Activated naive CD4-positive, alpha-beta T cell treated with anti-CD3 and anti-CD28 coated beads, Interleukin-2, amount 50 U/mL, for 72 hours (primary cell): ENCODE measurements around the gene CD69. TPM values are rescaled to one million over a fixed set of nuclear protein-coding genes. Genes with fewer than 3 reads are reported as not detected.
"Not testable (repeated sequence)": the region's sequence is repeated elsewhere in the genome, so short reads cannot be mapped to it uniquely, and the experiment has no call there.

ENCODE experiments used
- ATAC-seq, 2 donors: fragments of 150-1000 bp; cut with Tn5 transposase; 2 replicates each; pipeline ENCODE4 v1.10.0; 2021; ENCODE audit warnings: mild to moderate bottlenecking in 2 of 2, moderate library complexity in 2 of 2
- DNase-seq, 2 donors: peaks; one replicate each; pipeline ENCODE4 v3.0.0; 2021 to 2022; ENCODE audit warnings: low spot score in 2 of 2
- H3K27ac Mint-ChIP-seq, 2 donors: one replicate each; pipeline ENCODE4 v1.8.0; 2022; ENCODE audit warnings: mild to moderate bottlenecking in 2 of 2, mixed read lengths in 2 of 2
- H3K36me3 Mint-ChIP-seq, 2 donors: one replicate each; pipeline ENCODE4 v1.8.0; 2022; ENCODE audit warnings: mixed read lengths in 2 of 2
- H3K9me3 Mint-ChIP-seq, 2 donors: one replicate each; pipeline ENCODE4 v1.8.0; 2022; ENCODE audit warnings: mixed read lengths in 2 of 2
- total RNA-seq, 2 donors: library from RNA; stranded (reverse); gene quantifications; one replicate each; pipeline ENCODE4 v1.2.3, GENCODE V29; 2022

CD69 gene
- total RNA-seq, 2 donors from 2014 or later = 72.7 to 91.1 TPM

DNA sequence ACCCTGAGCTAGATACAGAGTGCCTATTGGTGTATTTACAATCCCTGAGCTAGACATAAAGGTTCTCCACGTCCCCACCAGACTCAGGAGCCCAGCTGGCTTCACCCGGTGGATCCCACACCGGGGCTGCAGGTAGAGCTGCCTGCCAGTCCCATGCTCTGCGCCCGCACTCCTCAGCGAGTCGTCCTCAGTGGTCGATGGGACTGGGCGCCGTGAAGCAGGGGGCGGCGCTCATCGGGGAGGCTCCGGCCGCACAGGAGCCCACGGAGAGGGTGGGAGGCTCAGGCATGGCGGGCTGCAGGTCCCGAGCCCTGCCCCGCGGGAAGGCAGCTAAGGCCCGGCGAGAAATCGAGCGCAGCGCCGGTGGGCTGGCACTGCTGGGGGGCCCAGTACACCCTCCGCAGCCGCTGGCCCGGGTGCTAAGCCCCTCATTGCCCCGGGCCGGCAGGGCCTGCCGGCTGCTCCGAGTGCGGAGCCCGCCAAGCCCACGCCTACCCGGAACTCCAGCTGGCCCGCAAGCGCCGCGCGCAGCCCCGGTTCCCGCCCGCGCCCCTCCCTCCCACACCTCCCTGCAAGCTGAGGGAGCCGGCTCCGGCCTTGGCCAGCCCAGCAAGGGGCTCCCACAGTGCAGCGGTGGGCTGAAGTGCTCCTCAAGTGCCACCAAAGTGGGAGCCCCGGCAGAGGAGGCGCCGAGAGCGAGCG, 21.1 kb downstream of the CD69 start:
- H3K27ac Mint-ChIP-seq, H3K9me3 Mint-ChIP-seq, ATAC-seq, DNase-seq: not testable (repeated sequence)
- H3K36me3 Mint-ChIP-seq = peaks cover 0 to 24% of the 10 kb centered on the region in 2 donors

DNA sequence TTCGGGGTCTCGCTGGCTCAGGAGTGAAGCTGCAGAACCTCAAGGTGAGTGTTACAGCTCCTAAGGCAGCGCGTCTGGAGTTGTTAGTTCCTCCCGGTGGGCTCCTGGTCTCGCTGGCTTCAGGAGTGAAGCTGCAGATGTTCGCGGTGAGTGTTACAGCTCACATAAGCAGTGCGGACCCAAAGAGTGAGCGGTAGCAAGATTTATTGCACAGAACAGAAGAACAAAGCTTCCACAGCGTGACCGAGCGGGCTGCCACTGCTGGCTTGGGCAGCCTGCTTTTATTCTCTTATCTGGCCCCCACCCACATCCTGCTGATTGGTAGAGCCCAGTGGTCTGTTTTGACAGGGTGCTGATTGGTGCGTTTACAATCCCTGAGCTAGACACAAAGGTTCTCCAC, 21.8 kb downstream of the CD69 start:
- not testable (repeated sequence) for DNase-seq, H3K9me3 Mint-ChIP-seq, ATAC-seq
- peaks cover 0 to 24% of the 10 kb centered on the region in 2 donors for H3K36me3 Mint-ChIP-seq
- H3K27ac Mint-ChIP-seq = peak overlapping the region in 1 of 2 donors; percentile 17

DNA sequence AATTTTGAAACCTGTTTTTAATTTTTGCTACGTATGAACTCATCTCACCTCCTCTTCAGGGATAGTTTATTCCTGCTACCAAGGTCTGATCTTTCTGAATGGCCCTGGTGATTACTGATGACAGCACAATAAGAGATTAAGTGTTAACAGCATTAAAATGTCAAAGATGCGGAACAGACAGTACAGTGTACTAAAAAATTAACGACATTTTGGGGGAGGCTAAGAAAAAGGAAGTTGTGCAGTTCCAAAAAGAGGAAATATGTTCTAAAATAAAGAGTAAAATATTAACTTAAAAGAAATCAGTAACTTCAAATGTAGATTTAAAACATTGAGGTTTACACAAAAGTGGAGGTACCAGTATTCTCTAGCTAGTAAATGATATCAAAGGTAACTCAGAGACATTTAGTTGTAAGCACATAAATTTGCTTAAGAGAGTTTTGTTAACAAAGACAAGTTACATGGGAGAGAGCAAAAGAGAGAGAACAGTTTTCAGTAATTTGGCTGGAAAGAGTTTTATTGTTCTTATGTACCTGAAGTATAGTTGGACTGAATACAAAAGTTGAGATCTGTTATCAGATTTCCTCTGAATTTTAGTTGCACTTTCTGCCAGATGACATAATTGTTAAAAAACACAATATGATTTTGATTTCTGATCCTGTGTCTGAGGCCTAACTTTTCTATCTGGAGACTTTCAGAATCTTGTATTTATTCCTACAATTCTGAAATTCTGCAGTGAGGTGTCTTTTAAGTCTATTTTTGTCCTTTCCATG, 23.6 kb downstream of the CD69 start:
- DNase-seq = no peak
- no peak for ATAC-seq
- Mint-ChIP-seq H3K36me3 (peaks cover 4 to 24% of the 10 kb centered on the region in 2 donors), H3K27ac (peak overlapping the region; percentile 26 to 31), H3K9me3 (peaks cover 5 to 6% of the 10 kb centered on the region in 2 donors)

DNA sequence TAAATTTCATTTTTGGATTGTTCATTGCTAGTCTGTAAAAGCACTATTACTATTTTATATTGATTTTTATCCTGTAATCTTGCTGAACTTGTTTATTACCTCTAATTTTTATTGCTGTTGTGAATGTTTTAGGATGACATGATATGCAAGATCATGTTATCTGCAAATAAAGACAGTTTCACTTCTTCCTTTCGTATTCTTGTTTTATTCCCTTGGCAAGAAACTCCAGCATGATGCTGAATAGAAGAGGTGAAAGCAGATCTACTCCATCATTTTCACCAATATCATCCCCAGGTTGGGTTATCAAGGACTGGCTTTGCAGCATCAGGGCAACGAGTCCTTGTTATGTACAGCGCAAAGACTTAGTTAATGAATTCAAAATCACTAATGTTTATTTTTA, 25.1 kb downstream of the CD69 start:
- no peak for ATAC-seq
- DNase-seq = no peak
- Mint-ChIP-seq H3K36me3 (peaks cover 4 to 23% of the 10 kb centered on the region in 2 donors), H3K9me3 (peaks cover 2 to 5% of the 10 kb centered on the region in 2 donors), H3K27ac (no peak overlapping the region)

DNA sequence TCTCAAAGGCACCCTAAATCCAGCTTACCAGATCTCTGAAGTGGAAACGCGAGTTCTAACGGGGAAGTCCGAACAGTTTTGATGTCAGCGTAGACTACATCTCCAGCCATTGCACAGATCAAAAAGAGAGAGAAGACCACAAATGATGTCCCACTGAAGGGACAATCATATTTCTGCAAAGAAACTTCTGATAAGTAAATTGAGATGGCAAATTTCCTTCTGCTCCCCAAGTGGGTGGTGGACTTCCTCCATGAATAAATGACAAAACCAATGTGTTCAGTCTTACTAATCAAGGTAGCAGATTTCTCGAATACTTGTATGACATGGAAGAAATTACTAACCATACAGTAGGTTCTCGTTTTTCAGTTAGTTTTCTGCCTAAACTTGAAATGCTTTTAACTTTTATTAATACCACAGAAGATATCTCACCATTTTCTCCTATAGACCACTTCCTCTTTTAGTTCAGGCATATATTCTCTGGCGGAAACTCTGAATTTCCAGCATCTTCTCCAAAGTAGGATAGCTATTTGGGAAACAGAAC, 27.7 kb downstream of the CD69 start, which contains the start of gene CLECL1:
Gene CLECL1 (minus strand): TSS at position 177 of the 541 bp plus-strand sequence.
- Mint-ChIP-seq H3K9me3 (peaks cover 0 to 3% of the 10 kb centered on the region in 2 donors), H3K36me3 (peaks cover 4% of the 10 kb centered on the region in 2 donors), H3K27ac (peak within 1 kb of the TSS; percentile 70 to 91)
- ATAC-seq (peak; percentile 85 to 92), DNase-seq (no peak)

DNA sequence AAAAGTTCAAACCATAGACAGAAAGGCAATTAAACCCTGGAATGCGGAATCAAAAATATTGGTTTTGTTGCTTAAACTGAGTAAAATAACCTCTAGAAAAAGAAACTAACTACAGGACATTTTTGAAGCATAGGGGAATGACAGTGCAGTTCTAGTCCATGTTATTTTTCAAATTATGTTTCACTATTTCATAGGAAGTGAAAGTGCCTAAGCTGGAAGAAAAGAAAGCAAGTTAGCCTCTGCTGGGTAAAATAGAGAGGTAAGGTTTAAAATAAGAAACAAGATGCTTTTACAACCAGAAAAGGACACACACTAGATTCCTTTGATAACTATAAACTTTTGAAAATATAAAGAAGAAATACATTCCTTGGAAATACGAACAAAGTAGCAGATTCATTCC, 28.9 kb downstream of the CD69 start:
- peak overlapping the region; percentile 26 to 68 for H3K27ac Mint-ChIP-seq
- peaks cover 4% of the 10 kb centered on the region in 2 donors for H3K36me3 Mint-ChIP-seq
- DNase-seq = no peak
- ATAC-seq = peak; percentile 28 to 54
- peaks cover 0 to 3% of the 10 kb centered on the region in 2 donors for H3K9me3 Mint-ChIP-seq

DNA sequence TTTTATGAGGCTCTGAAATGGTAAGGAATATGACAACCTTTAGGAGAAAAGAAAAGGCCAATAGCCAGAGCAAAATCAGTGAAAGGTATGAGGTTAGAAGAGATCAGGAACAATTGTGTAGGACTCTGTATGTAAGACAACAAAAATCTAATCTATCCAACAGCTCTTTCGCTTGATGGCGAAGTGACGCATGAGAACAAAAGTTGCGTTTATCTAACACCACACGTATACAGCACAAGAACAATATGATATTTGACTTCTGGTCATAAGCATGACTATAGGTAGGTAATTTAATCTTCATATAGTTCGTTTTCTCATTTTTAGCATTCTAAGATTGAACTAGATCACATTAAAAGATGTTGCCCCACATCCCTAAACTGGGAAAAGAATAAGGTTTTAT, 29.3 kb downstream of the CD69 start:
- peaks cover 4% of the 10 kb centered on the region in 2 donors for H3K36me3 Mint-ChIP-seq
- ATAC-seq (no peak), DNase-seq (no peak)
- H3K9me3 Mint-ChIP-seq = peaks cover 0 to 3% of the 10 kb centered on the region in 2 donors
- peak overlapping the region in 1 of 2 donors; percentile 68 for H3K27ac Mint-ChIP-seq

DNA sequence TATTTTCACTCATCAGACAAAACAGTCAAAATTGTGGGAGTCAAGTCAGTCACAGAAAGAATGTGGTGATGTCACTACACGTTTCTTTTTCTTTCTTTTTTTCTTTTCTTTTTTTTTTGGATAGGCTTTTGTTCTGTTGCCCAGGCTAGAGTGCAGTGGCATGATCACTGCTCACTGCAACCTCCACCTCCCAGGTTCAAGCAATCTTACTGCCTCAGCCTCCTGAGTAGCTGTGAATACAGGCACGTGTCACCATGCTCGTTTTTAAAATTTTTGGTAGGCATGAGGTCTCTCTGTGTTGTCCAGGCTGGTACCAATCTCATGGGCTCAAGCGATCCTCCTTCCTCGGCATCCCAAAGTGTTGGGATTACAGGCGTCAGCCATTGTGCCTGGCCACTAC, 30.1 kb downstream of the CD69 start:
- DNase-seq (no peak), ATAC-seq (no peak)
- Mint-ChIP-seq H3K36me3 (peaks cover 2 to 4% of the 10 kb centered on the region in 2 donors), H3K9me3 (peaks cover 0 to 3% of the 10 kb centered on the region in 2 donors), H3K27ac (no peak overlapping the region)

DNA sequence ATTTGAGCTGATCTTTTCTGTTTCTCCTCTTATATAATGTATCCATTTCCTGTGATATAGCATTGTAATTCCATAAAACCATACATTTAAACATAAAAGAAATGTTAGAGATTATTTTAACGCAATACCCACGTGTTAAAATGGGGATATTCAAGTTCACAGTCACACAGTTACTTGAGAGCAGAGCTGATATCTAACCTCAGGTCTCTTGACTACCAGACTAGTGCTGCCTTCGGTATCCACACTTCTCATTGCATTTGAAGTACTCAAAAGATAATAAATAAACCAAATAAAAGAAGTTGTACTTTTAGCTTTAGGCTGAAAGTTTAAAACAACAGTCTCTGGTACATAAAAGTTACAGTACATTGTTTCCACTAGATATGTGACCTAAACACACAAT, 30.7 kb downstream of the CD69 start:
- H3K27ac Mint-ChIP-seq = no peak overlapping the region
- ATAC-seq (no peak), DNase-seq (no peak)
- H3K36me3 Mint-ChIP-seq = peaks cover 0 to 4% of the 10 kb centered on the region in 2 donors
- H3K9me3 Mint-ChIP-seq = peaks cover 0 to 3% of the 10 kb centered on the region in 2 donors

DNA sequence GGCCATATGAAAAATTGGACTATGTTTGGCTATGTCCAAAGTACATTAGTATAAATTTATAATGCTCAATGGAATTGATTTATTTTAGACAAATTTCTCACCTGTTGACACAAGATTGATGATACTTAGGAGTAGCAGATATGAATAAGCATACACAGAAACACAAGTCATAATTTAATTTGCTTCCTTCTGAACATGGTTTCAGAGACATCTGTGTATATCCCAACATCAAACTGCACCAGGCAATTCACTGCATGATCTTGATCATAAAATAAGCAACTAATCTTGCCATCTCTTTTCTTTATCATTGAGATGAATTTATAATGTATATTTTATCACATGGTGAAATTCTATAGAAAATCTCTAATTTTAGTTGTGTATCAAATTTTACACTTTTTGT, 31.6 kb downstream of the CD69 start:
- Mint-ChIP-seq H3K9me3 (peaks cover 0 to 3% of the 10 kb centered on the region in 2 donors), H3K36me3 (peaks cover 0 to 4% of the 10 kb centered on the region in 2 donors), H3K27ac (no peak overlapping the region)
- DNase-seq (no peak), ATAC-seq (no peak)

DNA sequence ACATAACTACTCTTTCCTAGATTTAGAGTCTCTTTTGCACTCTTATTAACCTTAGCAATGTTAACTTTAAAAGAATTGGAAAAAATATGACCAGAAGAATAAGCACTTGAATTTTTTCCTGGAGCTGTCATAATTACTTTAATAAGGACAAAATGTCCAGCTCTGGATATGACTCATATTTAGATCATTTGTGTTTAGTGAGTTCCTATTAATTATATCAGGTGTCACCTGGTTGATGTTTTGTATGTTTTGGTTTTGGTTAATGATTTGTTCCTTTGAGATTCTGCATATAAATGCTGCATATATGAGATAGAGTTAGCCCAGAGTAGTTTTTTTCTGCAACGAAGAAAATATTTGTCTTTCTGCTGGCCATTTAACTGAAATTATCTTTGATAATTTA, 32.9 kb downstream of the CD69 start:
- peaks cover 0 to 2% of the 10 kb centered on the region in 2 donors for H3K36me3 Mint-ChIP-seq
- no peak for ATAC-seq
- no peak overlapping the region for H3K27ac Mint-ChIP-seq

DNA sequence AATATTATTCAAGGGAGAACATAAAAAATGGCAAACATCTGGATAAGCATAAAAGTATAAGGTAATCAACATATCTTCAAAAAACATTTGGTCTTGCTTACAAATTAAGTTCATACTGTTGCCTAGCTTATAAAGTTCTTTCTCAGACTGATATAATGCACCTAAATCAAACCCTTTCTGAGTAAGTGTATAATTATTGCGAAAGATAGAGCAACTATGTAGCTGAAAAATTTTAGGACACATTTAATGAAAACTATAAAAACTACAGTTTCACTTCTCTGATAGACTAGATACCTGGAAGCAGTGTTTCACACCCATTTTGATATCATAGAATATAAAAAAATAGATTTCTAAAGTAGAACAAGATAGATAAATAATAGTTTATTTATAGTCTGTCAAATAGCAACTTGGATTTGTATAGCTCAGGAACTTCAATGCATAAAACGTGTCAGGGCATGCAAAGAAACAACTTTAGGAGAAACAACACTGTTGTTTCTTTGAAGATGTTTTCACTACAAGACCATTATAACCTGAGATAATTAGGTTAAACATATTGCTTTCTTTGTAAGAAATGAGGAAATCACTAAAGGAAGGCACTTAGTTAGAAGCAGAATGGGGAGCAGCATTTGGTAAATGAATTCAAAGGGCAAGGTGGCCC, 35.4 kb downstream of the CD69 start:
- Mint-ChIP-seq H3K27ac (no peak overlapping the region), H3K36me3 (peaks cover 0 to 11% of the 10 kb centered on the region in 2 donors), H3K9me3 (no peaks in the 10 kb centered on the region)
- DNase-seq (no peak), ATAC-seq (no peak)

More for the DNA sequence above, 32.9 kb downstream of the CD69 start:
- peaks cover 0 to 2% of the 10 kb centered on the region in 2 donors for H3K9me3 Mint-ChIP-seq
- DNase-seq = no peak

DNA sequence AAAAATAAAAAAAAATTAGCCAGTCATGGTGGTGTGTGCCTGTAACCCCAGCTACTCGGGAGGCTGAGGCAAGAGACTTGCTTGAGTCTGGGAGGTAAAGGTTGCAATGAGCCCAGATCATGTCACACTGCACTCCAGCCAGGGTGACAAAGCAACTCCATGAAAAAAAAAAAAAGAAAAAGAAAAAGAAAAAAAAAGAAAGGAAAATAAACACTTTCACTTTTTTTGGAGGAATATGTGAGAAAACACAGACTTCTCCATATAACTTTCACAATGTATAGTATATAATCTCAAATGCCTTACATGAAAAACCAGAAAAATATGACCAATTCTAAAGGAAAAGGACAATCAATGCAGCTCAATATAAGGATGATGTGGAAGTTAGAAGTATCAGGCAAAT, 36.7 kb downstream of the CD69 start:
- H3K36me3 Mint-ChIP-seq = peaks cover 0 to 11% of the 10 kb centered on the region in 2 donors
- no peak overlapping the region for H3K27ac Mint-ChIP-seq
- DNase-seq (no peak), ATAC-seq (no peak)
- no peaks in the 10 kb centered on the region for H3K9me3 Mint-ChIP-seq

DNA sequence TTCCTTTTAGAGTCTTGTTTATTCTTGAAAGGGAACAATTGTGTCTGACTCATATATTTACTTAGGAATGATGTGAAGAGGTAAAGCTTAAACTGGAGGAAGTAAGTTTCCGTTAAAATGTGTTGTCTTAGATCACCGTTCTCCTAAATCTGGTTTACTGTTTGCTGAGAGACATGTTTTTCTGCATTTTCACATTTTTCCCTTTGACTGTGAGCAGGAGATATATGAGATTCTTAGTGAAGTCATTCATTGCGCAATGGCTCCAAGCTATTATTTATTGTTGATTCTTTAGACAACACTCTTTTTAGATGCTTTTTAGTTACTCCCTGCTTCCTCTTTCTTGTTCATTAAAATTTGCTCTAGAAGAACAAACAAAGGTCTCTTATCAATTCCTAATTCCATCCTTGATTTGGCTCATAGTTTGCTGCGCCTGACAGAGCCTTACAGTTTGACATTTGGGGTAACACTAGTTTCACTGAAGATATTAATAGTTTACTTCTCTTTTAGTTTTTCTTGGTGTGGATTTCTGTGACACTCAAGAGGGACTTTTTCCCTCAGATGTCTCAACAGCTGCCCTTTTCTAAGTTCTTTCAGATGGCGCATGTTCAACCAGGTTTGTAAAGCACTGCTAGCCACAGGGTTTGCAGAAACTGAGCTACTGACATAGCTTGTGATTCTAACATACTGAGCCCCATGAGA, 39.2 kb downstream of the CD69 start:
- H3K36me3 Mint-ChIP-seq = peaks cover 0 to 14% of the 10 kb centered on the region in 2 donors
- DNase-seq (no peak), ATAC-seq (no peak)
- H3K27ac Mint-ChIP-seq = no peak overlapping the region
- H3K9me3 Mint-ChIP-seq = no peaks in the 10 kb centered on the region

DNA sequence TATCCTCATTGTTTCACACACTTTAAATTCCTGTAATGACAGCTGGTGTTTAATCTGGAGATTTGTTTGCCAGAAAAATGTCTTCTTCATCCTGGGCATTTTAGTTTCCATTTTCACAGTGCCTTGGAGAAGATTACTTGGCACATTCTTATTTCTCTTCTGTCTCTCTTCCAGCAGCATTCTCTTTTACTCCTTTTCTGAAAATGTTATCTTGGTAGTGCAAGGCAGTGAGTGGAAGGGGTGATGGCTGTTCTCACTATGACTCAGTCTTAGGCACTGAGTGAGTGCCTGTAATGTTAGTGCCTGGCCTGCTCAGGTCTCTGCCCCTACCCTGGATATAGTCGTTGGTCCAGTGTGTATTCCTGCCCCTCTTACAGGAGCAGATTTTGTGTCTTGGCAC, 40.9 kb downstream of the CD69 start:
- H3K27ac Mint-ChIP-seq = no peak overlapping the region
- H3K9me3 Mint-ChIP-seq = peaks cover 0 to 10% of the 10 kb centered on the region in 2 donors
- peaks cover 0 to 18% of the 10 kb centered on the region in 2 donors for H3K36me3 Mint-ChIP-seq
- DNase-seq = no peak
- peak; percentile 89 to 98 for ATAC-seq

DNA sequence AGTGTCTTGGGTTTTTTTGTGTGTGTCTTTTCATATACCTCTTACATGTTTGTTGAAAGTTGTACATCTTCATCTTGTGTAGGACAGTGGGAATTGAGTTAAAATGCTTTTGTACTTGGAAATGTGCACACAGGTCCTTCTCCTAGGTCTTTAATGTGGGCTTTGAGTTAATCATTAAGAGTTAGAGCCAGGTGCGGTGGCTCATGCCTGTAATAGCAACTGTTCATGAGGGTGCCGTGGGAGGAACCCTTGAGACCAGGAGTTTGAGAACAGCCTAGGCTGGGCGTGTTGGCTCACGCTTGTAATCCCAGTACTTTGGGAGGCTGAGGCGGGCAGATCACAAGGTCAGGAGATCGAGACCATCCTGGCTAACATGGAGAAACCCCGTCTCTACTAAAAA, 41.7 kb downstream of the CD69 start:
- Mint-ChIP-seq H3K9me3 (peaks cover 0 to 10% of the 10 kb centered on the region in 2 donors), H3K27ac (no peak overlapping the region), H3K36me3 (peaks cover 0 to 18% of the 10 kb centered on the region in 2 donors)
- no peak for ATAC-seq
- DNase-seq = no peak
